ENCODE measurements around the gene GOLGA2.

- TF ChIP-seq, protein P1, sequence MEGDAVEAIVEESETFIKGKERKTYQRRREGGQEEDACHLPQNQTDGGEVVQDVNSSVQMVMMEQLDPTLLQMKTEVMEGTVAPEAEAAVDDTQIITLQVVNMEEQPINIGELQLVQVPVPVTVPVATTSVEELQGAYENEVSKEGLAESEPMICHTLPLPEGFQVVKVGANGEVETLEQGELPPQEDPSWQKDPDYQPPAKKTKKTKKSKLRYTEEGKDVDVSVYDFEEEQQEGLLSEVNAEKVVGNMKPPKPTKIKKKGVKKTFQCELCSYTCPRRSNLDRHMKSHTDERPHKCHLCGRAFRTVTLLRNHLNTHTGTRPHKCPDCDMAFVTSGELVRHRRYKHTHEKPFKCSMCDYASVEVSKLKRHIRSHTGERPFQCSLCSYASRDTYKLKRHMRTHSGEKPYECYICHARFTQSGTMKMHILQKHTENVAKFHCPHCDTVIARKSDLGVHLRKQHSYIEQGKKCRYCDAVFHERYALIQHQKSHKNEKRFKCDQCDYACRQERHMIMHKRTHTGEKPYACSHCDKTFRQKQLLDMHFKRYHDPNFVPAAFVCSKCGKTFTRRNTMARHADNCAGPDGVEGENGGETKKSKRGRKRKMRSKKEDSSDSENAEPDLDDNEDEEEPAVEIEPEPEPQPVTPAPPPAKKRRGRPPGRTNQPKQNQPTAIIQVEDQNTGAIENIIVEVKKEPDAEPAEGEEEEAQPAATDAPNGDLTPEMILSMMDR (conservative IDR thresholded peaks at IDR 0.05; ENCODE audit: low read length), result no peak
- no peak for TF ChIP-seq EZH2phosphoT487 (IDR thresholded peaks at IDR 0.05; ENCODE audit: borderline replicate concordance, low read depth, low read length)
These were observed 40.6 kb upstream of the GOLGA2 start for GRCh38 chr9:128316421-128316820.

All from OCI-LY7 (cell line).